GM18502 (cell line): ENCODE measurements around the gene CCDC102A.

Source experiments
- ATAC-seq: cut with Tn5 transposase; IDR thresholded peaks from one replicate; pipeline ENCODE4 v1.9.1; 2021; ENCODE audit warnings: mild to moderate bottlenecking; ENCODE audit not compliant: unreplicated experiment, poor library complexity

CCDC102A gene

GRCh38 chr16:57538235-57538721 is 1.9 kb upstream of the CCDC102A start:
- no peak for ATAC-seq

DNA sequence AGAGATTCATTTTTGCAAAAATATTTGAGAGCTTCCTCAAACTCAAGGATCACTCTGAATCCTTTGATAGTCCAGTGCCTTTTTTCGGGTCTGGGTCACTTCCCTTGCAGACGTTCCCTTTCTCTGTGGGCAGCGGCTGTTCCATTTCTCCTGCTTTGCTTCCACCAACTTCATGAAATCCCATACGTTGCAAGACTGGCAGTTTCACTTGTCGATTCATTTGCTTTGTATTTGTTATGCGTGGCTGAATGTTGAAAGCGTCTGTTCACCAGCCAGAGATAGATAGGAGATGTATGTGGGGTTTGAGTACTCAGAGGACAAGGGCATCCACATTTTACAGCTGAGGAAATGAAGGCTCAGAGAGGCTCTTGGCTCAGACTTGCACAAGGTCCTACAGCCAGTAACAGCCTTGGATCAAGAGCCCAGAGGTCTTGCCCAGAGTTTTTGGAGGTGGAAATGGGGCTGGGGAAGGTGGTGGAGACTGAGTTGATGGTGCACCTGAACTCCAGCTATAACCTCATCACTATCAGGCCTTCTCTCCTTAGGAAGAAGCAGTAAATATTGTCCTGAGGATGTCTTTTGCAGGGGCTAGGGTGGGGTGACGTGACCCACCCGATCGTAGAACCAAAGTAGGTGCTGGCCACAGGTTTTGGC is 1.3 kb upstream of the CCDC102A start:
- no peak for ATAC-seq

DNA sequence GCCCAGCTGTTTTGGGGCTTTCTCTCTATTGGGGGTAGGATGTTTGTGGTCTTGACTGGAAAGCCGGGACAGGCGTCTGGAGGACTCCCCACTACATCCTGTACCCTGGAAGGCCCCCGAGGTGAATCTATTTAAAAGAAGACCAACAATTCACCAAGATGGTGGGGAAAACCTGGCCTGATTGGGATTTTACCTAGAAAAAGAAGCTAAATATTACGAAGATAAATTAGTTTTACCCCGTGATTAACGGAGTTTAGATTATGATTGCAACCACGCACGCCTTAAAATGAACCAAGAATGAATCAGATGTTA is 779 bp upstream of the CCDC102A start:
- no peak for ATAC-seq

- ATAC-seq: peak; percentile 66
These were observed 578 bp downstream of the CCDC102A start for GRCh38 chr16:57535680-57536305.

DNA sequence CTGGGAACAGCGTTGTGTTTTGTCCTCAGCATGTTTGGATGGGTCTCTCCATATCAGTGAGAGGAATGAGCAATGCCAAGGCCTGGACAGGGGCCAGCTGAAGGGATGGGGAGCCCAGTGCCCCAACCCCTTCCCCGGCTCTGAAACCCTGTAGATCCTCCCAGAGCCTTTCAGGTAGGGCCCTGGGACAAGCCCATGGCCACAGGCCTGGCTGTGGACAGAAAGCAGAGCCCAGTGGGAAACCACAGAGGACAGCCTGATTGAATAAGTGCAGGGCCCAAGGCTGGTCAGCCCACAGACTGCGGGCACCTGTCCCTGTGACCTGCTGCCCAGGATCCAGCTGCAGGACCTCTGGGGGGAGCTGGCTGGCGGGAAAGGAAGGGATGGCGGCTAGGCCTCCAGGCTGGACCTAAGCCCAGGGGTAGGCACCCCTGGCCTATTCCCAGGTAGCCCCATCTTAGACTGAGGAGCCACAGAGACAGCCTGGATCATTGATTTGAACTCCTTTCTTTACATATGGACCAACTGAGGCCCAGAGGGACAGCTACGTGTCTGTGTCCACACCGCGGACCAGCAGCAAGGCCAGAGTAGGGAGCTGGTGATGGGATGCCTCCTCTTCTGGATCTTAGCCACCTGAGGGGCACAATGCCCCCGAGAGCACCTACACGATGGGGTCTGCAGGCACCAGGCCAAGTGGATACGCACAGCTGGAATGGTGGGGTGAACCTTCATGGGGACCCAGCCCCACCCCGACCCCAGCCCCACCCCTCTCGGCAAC is 1.3 kb downstream of the CCDC102A start:
- ATAC-seq: no peak

DNA sequence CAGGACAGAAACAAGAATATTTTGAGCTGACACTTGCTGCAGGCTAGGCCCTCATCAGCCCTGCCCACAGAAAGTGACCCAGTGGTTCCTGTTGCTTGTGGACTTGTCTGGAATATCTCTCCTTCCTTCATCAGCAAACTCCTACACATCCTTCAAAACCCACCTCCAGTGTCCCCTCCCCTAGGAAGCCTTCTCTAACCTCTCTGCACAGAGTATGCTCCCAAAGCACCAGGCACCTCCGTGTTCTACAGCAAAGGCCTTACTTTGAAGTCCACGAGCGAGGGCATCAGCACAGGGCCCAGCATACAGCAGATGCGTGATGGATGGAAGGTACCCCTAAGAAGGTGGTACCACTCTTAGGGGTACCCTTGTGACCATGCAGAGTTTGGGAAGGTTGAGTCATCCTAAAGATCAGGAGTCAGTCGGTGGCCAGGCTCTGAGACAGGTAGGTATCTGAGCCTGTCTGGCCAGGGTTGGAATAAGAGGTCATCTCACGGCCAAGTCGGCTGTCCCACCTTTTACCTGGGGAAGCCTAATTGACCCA is 2.0 kb downstream of the CCDC102A start:
- ATAC-seq: no peak

DNA sequence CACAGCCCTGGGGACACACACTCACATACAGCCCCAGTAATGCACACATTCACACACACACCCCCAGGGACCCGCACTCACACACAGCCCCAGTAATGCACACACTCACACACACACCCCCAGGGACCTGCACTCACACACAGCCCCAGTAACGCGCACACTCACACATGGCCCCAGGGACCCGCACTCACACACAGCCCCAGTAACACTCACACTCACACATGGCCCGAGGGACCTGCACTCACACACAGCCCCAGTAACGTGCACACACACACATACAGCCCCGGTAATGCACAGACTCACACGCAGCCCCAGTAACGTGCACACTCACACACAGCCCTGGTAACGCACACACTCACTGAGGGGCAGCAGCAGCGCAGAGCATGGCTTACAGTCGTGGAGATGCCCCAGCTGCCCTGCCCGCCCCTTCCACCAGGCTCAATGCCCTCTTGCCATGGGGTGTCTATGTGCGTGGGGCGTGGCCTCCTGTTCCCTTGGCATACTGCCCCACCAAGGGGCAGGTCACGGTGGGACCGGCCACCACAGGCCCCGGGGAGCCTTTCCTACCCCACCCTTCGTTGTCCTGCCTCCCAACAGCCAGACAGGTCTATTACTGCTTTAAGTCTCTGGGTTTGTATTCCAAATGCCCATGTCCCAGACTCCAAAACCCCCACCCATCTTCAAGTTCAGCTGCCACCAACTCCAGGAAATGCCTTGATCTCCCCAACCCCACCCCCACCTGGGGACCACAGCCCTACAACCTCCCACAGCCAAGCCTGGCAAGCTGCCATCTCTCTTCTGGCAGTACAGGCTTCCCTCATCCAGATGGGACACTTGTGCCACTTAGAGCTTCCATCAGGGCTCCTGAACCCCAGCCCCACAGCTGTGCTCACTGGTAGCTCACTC is 2.7 kb downstream of the CCDC102A start:
- no peak for ATAC-seq

DNA sequence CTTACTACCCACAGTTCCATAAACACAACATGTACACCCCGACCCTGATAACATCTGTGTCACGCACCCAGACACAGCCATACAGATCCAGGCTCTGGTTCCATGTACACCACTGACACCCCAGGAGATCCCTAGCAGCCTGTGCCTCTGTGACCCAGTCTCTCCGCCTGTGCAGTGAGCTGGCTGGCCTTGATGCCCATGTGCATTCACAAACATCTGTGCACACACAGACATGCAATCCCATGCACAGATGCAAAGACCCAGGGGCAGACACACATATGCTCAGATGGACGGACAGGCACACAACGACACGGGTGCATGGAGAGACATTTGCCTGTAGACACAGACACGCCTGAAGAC is 4.1 kb downstream of the CCDC102A start:
- no peak for ATAC-seq

- ATAC-seq: no peak
These were observed 4.6 kb downstream of the CCDC102A start for GRCh38 chr16:57531635-57532265.

- ATAC-seq: no peak
These were observed 5.2 kb downstream of the CCDC102A start for GRCh38 chr16:57531253-57531575.

GRCh38 chr16:57530522-57531252 is 5.7 kb downstream of the CCDC102A start:
- no peak for ATAC-seq

- ATAC-seq: peak; percentile 83
These were observed 6.3 kb downstream of the CCDC102A start for GRCh38 chr16:57530104-57530521.

GRCh38 chr16:57529391-57530103 is 6.8 kb downstream of the CCDC102A start:
- peak; percentile 30 for ATAC-seq

- no peak for ATAC-seq
These were observed 7.6 kb downstream of the CCDC102A start for GRCh38 chr16:57528499-57529390.

- ATAC-seq: no peak
These were observed 8.6 kb downstream of the CCDC102A start for GRCh38 chr16:57527610-57528360.

DNA sequence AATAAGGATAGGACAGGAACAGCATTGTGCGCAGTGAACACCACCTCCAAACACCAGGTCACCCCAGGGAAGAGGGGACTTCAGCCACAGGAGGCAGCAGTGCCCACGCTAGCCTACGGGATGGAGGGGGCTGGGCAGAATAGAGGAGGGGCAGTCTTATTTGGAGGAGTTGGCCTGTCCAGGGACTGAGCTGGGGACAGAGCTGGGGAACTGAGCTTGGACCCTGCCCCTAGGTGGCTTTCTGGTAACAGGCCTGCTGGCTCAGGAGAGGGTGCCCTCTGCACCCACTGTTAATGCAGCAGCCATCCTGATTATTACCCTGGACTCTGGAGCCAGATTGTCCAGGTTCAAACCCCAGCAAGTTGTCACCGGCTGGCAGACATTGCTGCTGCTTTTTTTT is 9.3 kb downstream of the CCDC102A start:
- ATAC-seq: no peak

- no peak for ATAC-seq
These were observed 9.9 kb downstream of the CCDC102A start for GRCh38 chr16:57526498-57526897.
